ENCODE data around the gene STEAP1B. TPM values are rescaled to one million over a fixed set of nuclear protein-coding genes. Genes with fewer than 3 reads are reported as not detected.
A peak's percentile ranks its signal among the peaks of the same experiment; 100 is the strongest.
"Not testable (repeated sequence)": the region's sequence is repeated elsewhere in the genome, so short reads cannot be mapped to it uniquely, and the experiment has no call there.

Gene STEAP1B
- total RNA-seq, 1 donor from 2014 or later, result 24.5 TPM

- DNase-seq, result peak; percentile 74
These were observed 47.6 kb downstream of the STEAP1B start for GRCh38 chr7:22452142-22452959.

- DNase-seq, result not testable (repeated sequence)
These were observed 50.0 kb downstream of the STEAP1B start for GRCh38 chr7:22450013-22450412.

- DNase-seq, result no peak
These were observed 52.2 kb downstream of the STEAP1B start for GRCh38 chr7:22447762-22448161.

- DNase-seq, result no peak
These were observed 53.0 kb downstream of the STEAP1B start for GRCh38 chr7:22447008-22447407.

GRCh38 chr7:22445853-22446252 is 54.1 kb downstream of the STEAP1B start:
- DNase-seq, result no peak

GRCh38 chr7:22445140-22445743 is 54.7 kb downstream of the STEAP1B start:
- DNase-seq, result peak; percentile 100

- peak; percentile 98 for DNase-seq
These were observed 55.6 kb downstream of the STEAP1B start for GRCh38 chr7:22444181-22444971.

GRCh38 chr7:22443370-22444180 is 56.4 kb downstream of the STEAP1B start:
- DNase-seq, result peak; percentile 93

GRCh38 chr7:22442882-22443369 is 57.1 kb downstream of the STEAP1B start:
- DNase-seq, result no peak

- no peak for DNase-seq
These were observed 57.7 kb downstream of the STEAP1B start for GRCh38 chr7:22442187-22442881.

- peak; percentile 39 for DNase-seq
These were observed 58.8 kb downstream of the STEAP1B start for GRCh38 chr7:22441157-22441556.

GRCh38 chr7:22438994-22439393 is 61.0 kb downstream of the STEAP1B start:
- DNase-seq, result no peak

GRCh38 chr7:22436552-22436951 is 63.4 kb downstream of the STEAP1B start:
- not testable (repeated sequence) for DNase-seq

GRCh38 chr7:22435720-22436119 is 64.3 kb downstream of the STEAP1B start:
- DNase-seq, result no peak

GRCh38 chr7:22435105-22435504 is 64.9 kb downstream of the STEAP1B start:
- DNase-seq, result no peak

GRCh38 chr7:22433710-22434460 is 66.1 kb downstream of the STEAP1B start:
- peak; percentile 93 for DNase-seq

GRCh38 chr7:22433165-22433700 is 66.8 kb downstream of the STEAP1B start:
- not testable (repeated sequence) for DNase-seq

GRCh38 chr7:22432203-22432718 is 67.7 kb downstream of the STEAP1B start:
- no peak for DNase-seq

- peak; percentile 64 for DNase-seq
These were observed 69.5 kb downstream of the STEAP1B start for GRCh38 chr7:22430457-22430856.

- DNase-seq, result no peak
These were observed 70.6 kb downstream of the STEAP1B start for GRCh38 chr7:22429386-22429785.
